ENCODE results near the gene SIK3.

GRCh38 chr11:117022526-117022925 is 75.7 kb downstream of the SIK3 start:
- no peak for TF ChIP-seq MYC (IDR thresholded peaks at IDR 0.05; ENCODE audit: low read depth, low read length)
- TF ChIP-seq CTCF (IDR thresholded peaks at IDR 0.05; ENCODE audit: low read depth, low read length) = no peak
